ENCODE data around the gene IRX1. TPM values are rescaled to one million over a fixed set of nuclear protein-coding genes. Genes with fewer than 3 reads are reported as not detected.

The IRX1 gene
- total and polyA plus RNA-seq, 2 of the 8 experiments (the other 6 are each of a cell fraction or from before 2014, with no cell fraction given): 2.6 to 3.9 TPM

DNA sequence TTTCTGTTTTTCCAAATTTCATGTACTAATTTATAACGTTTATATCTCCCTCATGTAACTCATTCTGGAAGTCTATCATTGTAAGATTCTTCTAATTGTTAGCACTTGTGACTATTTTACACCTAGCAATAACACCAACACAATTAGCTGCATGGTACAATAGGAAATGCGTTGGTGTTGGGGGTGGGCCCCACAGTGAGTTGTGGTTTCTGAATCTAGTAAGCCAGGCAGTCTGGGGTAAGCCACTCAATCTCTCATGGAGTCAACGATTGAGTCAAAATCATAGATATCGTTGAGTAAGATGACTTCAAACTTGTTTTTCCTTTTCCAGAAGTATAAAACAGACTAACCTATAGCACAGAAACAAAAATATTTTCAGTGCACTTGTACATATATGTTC, 30.0 kb downstream of the IRX1 start (continued):
- TF ChIP-seq GABPA (IDR thresholded peaks at IDR 0.05; ENCODE audit: borderline replicate concordance, insufficient read depth, low read length): no peak
